Left kidney (tissue), 2 donors: ENCODE data around the gene FOXL1. TPM values are rescaled to one million over a fixed set of nuclear protein-coding genes. Genes with fewer than 3 reads are reported as not detected.
"Not testable (repeated sequence)": the region's sequence is repeated elsewhere in the genome, so short reads cannot be mapped to it uniquely, and the experiment has no call there.

Experiments
- DNase-seq: peaks from one replicate; pipeline ENCODE4 v3.0.0-alpha.2; 2013
- polyA plus RNA-seq: library from polyadenylated mRNA; unstranded; fragments of 120-200 nt; gene quantifications from one replicate; pipeline ENCODE4 v1.2.1, GENCODE V29; 2013; ENCODE audit not compliant: insufficient read length

Gene FOXL1
- polyA plus RNA-seq, 1 donor = 13.9 TPM

DNA sequence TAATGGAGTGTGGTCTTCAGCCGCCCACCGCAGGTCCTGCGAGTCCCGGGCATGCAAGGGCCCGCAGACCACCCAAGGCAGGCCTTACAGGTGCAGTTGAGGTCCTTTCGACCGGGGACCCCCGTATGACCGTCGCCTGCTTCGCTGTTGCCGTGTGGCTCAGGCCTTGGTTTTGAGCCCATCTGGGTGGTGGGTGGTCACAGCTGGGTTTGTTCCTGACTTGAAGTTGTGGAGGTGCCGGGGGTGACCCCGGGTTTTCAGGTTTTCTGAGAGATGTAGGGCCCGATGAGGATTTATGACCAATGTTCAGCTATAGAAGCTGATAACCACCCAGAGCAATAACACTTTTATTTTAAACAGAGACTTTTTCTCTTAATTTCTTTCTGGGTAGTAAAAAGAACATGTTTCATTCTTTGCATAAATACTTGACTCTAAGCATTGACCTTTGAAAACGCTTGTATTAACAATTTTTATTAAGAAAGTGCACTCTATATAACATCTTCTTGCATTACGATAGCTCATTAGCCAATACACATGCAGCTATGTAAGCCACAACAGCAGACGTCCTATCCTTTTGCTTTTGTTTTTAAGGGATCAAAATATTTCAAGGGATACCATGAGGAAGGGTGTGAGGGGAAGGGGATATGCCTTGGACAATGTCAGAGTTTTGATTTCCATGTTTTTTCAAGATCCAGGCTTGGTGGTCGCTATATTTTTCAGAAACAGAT is 1.9 kb downstream of the FOXL1 start:
- no peak for DNase-seq

DNA sequence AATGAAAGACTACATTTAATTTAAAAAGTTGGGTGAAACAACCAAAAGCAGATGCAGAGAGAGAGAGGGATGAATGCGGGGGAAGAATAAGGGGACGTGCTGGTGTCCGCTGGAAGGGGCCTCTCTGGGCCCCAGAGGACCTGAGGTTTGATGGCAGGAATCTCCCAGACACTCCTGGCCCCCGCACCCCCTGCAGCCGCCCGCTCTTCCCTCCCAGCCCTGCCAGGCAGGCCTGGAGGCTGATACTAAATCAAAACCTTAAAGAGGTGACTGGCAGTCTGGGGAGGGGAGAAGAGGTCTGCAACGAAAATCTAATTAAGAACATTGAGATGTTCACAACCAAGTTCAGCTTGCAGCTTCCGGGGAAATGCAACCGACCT is 2.4 kb downstream of the FOXL1 start:
- no peak for DNase-seq

DNA sequence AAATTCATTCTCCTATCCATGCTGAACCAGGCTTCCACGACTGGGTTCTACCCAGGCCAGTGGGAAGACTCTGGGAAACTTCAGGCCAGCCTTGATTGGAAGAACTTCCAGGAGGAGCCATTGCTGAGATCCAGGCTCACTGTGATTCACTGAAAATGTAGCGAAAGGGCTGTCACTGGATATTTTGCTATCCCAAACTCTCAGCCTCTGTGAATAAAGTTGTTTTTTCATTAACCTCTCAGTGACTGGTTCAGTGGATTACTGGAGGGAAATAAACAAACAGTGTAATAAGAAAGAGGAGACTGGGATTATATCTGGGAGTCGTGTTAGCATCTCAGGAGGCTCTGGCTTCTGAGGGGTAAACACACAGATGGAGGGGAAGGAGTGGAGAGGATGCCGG is 3.1 kb downstream of the FOXL1 start:
- DNase-seq = no peak

DNA sequence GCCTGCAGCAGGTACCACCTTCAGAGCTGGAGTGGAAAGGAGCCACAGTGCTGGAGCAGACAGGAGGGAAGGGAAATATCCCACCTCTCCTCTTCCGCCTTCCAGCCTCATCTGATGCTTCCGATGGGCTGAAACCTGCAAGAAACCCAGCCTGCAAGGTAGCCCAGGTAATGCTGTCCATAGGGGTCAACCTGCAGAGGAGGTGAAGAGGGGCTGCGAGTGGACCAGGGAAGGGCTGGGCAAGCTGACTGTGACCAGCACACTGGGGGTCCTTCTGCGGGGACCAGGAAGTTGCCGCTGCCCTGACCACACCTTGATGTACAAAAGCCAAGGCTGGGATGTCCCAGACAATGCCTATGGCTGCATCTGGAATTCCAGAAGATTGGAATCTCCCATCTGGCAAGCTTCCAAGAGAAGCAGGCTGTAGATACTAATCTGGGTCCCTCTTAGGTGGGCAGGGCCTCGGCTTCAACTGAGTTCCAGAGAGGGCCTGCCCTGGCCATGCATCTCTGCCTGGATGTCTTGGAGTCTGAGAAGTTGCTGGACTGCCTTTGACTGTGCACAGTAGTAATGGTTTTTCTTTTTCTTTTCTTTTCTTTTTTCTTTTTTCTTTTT is 5.8 kb downstream of the FOXL1 start:
- no peak for DNase-seq

DNA sequence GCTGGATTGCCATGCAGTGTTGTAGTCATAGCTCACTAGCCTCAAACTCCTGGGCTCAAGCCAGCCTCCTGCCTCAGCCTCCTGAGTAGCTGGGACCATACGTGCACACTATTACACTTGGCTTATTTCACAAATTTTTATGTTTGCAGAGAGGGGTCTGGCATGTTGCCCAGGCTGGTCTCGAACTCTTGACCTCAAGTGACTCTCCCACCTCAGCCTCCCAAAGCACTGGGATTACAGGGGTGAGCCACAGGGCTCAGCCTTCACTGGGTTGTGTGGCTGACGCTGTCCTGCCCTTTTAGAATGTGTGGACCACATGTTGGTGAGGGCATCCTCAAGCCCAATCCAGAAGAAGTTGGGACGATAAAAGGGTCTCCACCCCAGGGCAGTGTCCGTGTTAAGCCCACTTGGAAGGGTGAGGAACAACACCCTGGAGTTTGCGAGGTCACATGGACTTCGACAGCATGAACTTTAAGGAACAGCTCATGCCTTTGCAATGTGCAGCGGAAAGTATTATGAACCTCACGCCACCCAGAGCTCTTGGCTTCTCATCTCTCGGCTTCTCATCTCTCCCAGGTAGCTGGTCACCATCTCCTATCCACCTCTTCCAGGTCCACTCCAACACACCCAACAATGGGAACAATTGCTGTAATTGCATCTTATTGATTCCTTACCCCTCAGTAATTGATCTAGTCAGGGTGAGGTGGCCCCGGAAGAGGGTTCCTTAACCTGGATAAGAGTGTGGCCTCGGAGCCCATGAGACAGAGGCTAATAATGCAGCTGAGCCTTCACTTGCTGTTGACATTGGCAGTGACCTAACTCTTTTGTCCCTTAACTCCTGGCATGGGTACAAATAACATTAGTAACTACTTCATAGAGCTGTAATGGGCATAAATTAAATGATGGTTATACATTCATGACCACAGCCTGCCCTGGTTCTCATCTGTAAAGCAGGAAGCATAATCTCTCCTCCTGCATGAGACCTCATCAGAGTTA is 6.7 kb downstream of the FOXL1 start:
- DNase-seq = no peak

DNA sequence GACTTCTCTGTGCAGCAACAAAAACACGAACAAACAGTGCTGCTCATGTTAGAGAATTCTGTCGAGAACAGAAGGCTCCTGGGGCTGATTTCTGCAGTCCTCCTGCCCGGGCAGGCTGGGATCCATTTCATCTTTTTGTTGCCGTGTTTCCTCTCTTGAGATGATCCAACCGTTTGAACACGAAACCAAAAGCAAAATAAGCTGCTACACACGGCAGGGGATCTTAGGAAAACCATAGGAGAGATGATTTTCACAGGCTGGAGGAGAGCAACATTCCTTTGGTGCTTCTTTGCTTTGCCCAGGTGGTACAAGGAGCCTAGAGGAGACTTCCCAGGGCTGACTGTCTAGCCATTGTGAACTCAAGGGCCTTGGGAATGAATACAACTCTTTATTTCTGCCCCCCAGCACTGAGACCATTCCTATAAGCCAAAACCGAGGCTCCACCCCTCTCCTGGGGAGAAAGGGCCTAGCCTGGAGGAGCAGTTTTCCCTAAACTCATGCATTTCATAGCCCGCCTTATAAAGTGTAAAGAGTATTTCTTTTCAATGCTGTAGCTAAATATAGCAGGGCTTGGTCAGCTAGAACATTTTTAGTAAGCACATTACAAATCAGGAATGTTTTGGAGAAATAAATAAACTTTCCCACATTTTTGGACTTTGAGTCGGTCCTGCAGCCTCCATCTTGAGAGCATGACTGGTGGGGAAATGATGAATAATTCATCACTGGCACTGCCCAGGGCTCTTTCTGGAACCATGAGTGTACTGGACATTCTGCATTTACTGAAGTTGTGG is 7.7 kb downstream of the FOXL1 start:
- DNase-seq = no peak

DNA sequence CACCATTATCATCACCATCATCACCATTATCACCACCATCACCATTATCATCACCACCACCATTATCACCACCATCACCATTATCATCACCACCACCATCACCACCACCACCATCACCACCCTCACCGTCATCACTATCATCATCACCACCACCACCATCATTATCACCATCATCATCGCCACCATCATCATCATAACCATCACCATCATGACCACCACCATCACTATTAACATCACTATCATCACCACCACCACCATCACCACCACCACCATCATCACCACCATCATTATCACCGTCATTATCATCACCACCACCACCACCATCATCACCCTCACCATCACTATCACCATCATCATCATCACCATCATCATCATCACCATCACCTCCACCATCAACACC is 9.1 kb downstream of the FOXL1 start:
- no peak for DNase-seq

DNA sequence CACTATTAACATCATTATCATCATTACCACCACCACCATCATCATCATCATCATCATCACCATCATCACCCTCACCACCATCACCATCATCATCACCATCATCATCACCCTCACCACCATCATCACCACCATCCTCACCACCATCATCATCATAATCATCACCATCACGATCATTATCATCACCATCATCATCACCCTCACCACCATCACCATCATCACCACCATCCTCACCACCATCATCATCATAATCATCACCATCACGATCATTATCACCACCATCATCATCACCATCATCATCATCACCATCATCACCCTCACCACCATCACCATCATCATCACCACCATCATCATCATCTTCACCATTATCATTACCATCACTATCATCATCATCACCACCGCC is 9.6 kb downstream of the FOXL1 start:
- not testable (repeated sequence) for DNase-seq

DNA sequence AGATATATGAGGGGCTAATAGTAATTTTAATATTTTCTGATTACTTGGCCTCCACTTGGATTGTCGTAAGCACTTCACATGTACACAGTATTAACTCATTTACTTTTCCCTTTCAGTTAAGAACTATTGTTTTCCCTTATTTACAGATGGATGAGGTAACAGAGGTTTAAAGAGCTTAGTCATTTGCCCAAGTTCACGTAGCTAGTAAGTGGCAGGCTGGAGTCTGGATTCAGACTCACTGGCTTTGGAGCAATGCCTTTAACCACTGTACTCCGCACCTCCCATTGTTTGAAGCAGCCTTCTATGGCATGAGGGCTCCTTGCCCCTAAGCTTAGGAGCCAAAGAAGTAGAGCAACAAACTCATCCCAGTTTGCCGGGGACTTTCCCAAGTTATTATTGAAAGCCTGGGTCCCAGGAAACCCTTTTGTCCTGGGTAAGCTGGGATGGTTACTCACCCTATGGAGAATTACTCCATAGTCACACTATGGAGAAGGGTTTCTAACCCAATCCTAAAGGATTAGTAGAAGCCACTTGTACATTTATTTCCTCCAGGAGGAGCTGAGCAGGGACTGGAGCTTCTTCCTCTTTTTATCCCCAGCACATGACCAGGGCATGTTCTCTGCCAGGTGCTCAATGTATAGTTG is 12.3 kb downstream of the FOXL1 start:
- DNase-seq = no peak

DNA sequence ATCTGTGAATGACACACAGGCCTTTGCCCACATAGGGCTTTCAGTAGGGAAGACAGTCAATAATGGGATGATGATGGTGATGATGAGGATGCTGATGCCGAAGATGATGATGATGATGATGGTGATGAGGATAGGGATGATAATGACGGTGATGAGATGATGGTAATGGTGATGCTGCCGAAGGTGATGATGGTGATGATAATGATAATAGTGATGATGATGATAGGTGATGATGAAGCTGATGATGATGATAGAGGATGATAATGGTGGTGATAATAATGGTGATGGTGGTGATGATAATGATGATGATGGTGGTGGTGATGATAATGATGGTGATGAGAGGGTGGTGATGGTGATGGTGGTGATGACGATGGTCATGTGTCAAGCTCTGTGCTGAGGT is 12.9 kb downstream of the FOXL1 start:
- DNase-seq = no peak

DNA sequence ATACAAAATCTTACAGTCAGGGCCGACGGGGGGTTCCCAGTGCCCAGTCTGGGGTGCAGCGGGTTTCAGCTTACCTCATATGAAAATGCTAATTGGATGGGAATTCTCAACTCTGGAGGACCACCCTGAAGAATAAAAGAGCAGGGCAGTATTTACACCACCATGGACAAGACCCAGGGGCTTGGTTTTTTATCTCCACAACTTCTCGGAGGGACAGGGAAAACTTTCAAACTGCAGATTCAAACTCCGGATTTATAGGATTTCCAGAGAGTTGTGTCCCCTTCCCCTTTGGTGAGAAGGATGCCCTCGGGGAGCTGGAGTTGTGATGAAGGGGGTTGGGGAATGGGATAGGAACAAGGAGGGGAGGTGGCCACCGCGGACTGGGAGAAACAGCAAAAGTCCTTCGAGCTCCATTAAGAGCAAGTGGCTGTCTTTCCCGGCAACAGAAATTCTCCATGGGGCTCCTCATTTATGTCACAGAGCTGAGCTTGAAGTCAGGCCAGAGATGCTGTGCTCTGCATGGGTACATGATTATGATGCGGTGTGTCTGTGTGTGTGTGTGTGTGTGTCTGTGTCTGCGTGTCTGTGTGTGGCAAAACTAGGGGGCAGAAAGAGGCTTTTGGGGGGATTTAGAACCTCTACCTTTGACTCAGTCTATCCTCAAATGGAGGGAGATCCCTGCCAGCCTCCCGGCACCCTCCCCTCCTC is 15.7 kb downstream of the FOXL1 start:
- no peak for DNase-seq

DNA sequence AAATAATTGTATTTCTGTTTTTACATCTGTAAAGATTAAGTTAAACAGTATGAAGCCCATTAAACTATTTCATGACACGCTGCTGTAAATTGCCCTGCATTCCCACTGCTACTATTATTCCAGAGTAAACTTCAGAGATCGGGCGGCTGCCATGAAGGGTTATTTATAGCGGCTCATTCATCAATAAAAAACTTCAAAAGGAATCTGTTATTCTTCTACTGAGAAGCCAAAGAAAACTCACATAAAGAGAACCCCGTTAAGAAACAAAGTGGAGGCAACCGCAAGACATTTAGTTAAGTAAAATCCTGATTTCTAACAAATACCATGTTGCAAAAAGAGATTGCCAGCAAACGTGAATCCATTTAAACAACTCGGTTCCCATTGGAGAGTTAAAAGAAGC is 16.4 kb downstream of the FOXL1 start:
- DNase-seq = no peak

DNA sequence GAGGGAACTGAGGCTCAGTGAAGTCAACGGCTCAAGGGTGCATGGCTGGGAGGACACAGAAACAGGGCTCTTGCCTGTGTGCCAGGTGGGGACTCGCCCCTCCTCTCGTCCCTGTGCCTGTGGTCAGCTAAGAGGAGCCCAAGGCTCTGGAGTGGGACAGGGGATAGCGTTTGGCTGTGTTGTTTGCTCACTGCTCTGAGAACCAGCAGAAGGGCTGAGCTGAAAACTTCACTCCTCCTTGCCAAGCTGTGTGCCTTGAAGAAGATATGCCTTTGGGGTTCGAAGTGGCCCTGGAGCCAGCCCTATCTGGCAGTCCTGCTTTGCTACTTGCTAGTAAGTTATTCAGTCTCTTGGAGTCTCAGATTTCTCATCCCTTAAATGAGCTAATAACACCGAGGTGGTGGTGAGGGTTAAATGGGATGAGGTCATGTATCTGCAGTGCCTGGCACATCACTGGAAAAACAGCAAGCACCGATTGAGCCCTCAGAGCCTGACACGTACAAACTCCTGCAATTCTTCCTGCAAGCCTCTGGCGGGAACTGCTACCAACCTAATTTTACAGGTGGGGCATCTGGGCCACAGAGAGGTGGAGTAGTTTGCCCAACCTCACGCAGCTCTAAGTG is 17.7 kb downstream of the FOXL1 start:
- DNase-seq = no peak

DNA sequence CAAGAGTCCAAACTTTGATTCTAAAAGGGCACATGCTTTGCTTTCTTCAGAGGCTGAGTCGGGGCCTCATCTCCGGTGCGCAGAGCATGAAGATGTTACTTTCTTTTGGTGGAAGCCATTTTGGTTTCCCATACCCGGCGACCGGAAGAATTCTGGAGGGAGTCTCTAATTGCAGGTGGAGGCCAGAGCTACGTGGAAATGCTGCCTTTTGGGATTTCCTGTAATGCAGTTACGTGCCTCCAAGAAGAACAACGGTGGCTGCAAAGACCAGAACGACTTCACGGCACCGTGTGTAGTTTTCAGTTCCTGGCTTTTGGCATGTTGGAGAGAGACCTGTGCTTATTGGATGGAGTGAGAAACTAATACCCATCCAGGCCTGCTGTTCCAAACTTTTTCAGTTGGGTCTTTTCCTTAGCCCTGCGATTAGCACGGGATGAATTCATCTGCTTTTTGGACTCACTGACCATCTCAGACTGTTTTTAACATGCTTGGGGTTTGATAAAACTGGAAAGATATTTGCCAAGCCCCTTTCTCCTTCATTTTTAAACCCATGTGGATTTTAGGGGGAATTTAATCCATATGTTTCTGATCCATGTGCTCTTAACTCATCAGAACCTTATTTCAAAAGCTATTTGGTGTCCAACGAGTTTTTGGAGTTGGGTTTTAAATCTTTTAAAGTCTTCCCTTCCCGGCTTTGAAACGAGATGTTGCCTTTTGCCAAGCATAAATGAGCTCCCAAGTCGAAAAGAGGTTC is 19.0 kb downstream of the FOXL1 start:
- no peak for DNase-seq

DNA sequence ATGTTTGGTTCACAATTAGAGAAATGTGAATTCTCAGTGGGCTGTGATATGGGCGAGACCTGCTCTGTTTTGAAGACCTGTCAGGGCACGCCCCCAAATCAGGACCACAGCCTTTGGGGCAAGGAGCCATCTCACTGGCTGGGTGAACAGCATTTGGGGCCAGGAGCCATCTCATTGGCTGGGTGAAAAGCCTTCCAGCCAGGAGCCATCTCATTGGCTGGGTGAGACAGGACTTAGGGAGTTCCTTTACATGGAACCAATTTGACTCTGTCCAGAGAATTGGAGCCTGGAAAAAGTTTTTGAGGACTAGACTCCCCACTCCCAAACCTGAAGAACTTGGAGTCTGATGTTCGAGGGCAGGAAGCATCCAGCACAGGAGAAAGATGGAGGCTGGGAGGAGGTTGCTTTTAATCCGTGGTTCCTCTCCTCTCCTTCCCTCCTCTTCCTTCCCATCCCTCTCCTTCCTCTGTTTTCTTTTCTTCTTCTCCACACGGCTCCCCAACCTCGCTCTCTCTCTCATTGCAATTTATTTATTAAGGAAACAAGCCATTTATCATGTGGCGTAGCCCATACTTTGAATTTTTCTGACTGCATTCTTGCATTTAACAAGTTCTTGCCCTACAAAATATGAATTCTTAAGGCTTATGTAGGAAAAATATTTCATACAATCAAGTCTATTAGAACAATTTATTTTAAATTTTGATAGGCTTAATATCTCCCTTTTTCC is 19.7 kb downstream of the FOXL1 start:
- DNase-seq = no peak

DNA sequence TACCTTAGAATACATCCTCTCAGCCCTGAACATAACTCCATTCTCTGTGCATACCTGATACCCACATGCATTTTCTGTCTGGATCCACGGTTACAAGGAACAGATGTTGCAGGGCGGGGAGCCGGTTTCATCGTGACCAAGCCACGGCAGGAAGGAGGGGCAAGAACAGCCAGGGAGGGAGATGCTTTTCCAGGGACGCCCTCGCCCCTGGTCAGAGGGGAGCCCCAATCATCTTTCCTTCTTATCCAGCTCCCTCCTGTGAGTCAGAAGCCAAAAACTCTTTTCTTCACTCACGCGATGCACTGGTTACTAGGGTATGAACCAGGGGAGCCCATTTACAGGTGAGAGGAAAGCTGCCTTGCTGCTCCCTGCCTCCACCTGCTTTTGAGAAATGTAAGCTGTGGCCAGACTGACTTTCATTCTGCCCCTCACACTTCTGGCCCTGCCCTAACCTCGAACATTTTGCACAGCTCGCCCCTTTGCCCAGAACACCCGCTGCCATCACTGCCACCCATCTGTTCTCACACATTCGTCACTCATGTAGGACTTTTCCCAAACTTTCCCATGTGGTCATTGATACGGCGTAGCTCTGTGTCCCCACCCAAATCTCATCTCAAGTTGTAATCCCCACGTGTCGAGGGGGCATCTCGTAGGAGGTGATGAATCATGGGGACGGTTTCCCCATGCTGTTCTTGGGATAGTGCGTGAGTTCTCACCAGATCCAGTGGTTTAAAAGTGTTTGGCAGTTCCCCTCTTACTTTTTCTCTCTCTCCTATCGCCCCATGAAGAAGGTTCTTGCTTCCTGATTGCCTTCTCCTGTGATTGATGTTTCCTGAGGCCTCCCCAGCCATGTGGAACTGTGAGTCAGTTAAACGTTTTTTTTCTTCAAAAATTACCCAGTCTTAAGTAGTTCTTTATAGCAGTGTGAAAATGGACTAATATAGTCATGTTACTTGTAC is 20.5 kb downstream of the FOXL1 start:
- no peak for DNase-seq

DNA sequence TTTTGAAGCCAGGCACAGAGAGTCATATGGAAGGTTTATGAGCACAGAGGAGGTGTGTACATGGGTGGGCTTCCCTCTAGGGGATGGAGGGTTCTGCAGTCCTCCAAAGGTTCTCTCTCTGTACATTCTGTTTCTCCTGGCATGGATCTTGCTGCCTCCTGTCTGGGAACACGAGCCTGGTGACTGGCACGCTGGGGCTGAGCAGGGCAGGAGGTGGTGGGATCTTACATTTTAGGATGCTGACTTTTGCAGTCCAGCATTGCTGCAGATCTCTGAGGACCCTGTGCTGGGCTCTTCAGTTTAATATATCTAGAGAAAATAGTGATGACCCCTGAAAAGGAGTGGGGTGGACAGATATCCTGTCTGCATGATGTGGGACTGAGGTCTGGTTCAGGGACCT is 23.0 kb downstream of the FOXL1 start:
- no peak for DNase-seq

DNA sequence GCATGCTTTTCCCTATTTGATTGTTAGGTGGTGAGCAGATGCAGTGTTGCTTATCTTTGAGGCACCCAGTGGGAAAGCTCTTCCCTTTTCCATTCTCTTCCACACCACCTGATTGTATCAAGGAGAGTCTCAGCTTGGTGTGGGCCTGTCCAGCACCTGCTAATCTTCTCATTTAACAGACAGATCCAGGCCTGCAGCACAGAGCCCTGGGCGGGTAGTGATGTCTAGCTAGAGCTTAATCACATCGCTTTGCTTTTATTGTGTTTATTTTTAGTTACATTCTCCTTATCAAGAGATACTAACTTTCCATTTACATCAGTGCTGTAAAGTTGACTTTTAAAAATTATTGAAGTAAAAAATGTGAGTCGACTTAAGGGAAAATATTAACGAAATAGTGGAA is 24.2 kb downstream of the FOXL1 start:
- DNase-seq = no peak
